Measurements from ENCODE around the gene SPDYA. TPM values are rescaled to one million over a fixed set of nuclear protein-coding genes. Genes with fewer than 3 reads are reported as not detected.

The SPDYA gene
- polyA plus RNA-seq, 3 donors = 0.15 TPM; not detected in 2

DNA sequence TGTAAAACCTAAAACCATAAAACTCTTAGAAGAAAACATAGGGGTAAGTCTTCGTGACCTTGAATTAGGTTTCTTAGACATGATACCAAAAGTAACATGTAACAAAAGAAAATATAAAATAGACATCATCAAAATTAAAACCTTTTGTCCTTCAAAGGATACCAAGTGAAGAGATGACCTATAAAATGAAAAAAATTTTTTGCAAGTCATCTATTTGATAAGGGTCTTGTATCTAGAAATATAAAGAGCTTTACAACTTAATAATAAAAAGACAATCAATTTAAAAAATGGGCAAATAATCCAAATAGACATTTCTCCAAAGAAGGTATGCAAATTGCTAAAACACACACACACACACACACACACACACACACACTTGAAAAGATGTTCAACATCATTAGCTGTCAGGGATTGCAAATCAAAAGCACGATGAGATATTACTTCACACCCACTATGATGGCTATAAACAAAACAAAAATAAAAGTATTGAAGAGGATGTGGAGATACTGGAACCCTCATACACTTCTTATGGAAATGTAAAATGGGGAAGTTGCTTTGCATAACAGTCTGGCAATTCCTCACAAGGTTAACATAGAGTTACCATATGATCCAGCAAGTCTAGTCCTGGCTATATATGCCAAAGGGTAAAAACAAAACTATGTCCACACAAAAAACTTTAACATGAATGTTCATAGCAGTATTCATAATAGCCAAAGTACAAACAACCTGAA, 23.3 kb downstream of the SPDYA start:
- Mint-ChIP-seq H3K4me1 (no peaks in the 10 kb centered on the region), H3K4me3 (no peak overlapping the region), H3K27ac (no peak overlapping the region), H3K27me3 (ENCODE audit: low read depth in 3 of 3) (peaks cover 0 to 6% (median 4%) of the 10 kb centered on the region in 3 donors), H3K36me3 (no peaks in the 10 kb centered on the region), H3K9me3 (peaks cover 2 to 7% (median 4%) of the 10 kb centered on the region in 7 donors)
- H2AFZ ChIP-seq (ENCODE audit: insufficient read depth, low read depth, low read length, poor library complexity, severe bottlenecking) = no peak overlapping the region
- H3K4me3 ChIP-seq (replicated peaks in 1 of 3; ENCODE audit: low read depth in 2 of 3, low read length in 3 of 3) = no peak overlapping the region
- no peak for DNase-seq
- no peak overlapping the region for H3K27ac ChIP-seq (ENCODE audit: low read depth in 1 of 2, low read length in 2 of 2)
- no peaks in the 10 kb centered on the region for H3K9me3 ChIP-seq (replicated peaks in 1 of 2; ENCODE audit: control insufficient read depth in 1 of 2, insufficient read depth in 1 of 2, low read length in 2 of 2)
- no peaks in the 10 kb centered on the region for H3K4me1 ChIP-seq (ENCODE audit: control insufficient read depth in 1 of 2, insufficient read depth in 2 of 2, low read length in 2 of 2)
- H3K4me2 ChIP-seq (replicated peaks; ENCODE audit: extremely low read depth, low read length, poor library complexity, severe bottlenecking) = no peak overlapping the region
- no peak for TF ChIP-seq CTCF (IDR thresholded peaks at IDR 0.05)
- no CpG with 5 or more reads among the region's 2 CpGs for WGBS (ENCODE audit: insufficient coverage)
- H3K9ac ChIP-seq (ENCODE audit: insufficient read depth, low read length, poor library complexity, severe bottlenecking) = no peak overlapping the region
- no peaks in the 10 kb centered on the region for H3K79me2 ChIP-seq (ENCODE audit: insufficient read depth, low read length)
- no peaks in the 10 kb centered on the region for H3K36me3 ChIP-seq (replicated peaks in 1 of 2; ENCODE audit: control insufficient read depth in 1 of 2, insufficient read depth in 2 of 2, low read length in 2 of 2)
- H3K27me3 ChIP-seq (ENCODE audit: control insufficient read depth in 2 of 2, insufficient read depth in 2 of 2, low read length in 2 of 2) = no peaks in the 10 kb centered on the region
- no peaks in the 10 kb centered on the region for H4K20me1 ChIP-seq (ENCODE audit: insufficient read depth, low read length)
- intact Hi-C loops (cut with micrococcal nuclease) = no loop called here

DNA sequence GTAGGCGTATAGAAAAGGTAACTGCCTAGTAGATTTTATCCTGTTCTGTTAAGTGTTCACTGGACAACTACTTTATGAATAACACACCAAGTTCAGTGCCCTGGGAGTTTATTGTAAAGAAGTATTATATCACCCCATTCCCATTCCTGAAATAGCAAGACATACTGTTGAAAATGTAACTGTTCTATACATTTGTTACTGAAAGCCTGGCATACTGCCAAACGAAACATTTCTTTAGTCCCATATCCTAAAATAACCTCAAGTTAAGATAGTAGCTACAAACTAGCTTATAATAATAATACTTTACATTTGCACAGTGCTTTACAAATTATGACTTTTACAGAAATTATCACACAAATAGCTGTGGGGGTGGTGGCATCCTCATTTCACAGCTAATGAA, 25.1 kb downstream of the SPDYA start:
- Histone ChIP-seq H3K9ac (ENCODE audit: insufficient read depth, low read length, poor library complexity, severe bottlenecking) (no peak overlapping the region), H3K27me3 (ENCODE audit: control insufficient read depth in 2 of 2, insufficient read depth in 2 of 2, low read length in 2 of 2) (no peaks in the 10 kb centered on the region), H3K4me1 (ENCODE audit: control insufficient read depth in 1 of 2, insufficient read depth in 2 of 2, low read length in 2 of 2) (no peaks in the 10 kb centered on the region), H3K79me2 (ENCODE audit: insufficient read depth, low read length) (no peaks in the 10 kb centered on the region), H3K4me2 (replicated peaks; ENCODE audit: extremely low read depth, low read length, poor library complexity, severe bottlenecking) (no peak overlapping the region), H3K4me3 (replicated peaks in 1 of 3; ENCODE audit: low read depth in 2 of 3, low read length in 3 of 3) (no peak overlapping the region), H3K27ac (ENCODE audit: low read depth in 1 of 2, low read length in 2 of 2) (no peak overlapping the region), H3K36me3 (replicated peaks in 1 of 2; ENCODE audit: control insufficient read depth in 1 of 2, insufficient read depth in 2 of 2, low read length in 2 of 2) (no peaks in the 10 kb centered on the region), H3K9me3 (replicated peaks in 1 of 2; ENCODE audit: control insufficient read depth in 1 of 2, insufficient read depth in 1 of 2, low read length in 2 of 2) (no peaks in the 10 kb centered on the region), H4K20me1 (ENCODE audit: insufficient read depth, low read length) (no peaks in the 10 kb centered on the region), H2AFZ (ENCODE audit: insufficient read depth, low read depth, low read length, poor library complexity, severe bottlenecking) (no peak overlapping the region)
- Mint-ChIP-seq H3K4me1 (no peaks in the 10 kb centered on the region), H3K4me3 (no peak overlapping the region), H3K27ac (no peak overlapping the region), H3K27me3 (ENCODE audit: low read depth in 3 of 3) (peaks cover 0 to 6% (median 4%) of the 10 kb centered on the region in 3 donors), H3K36me3 (no peaks in the 10 kb centered on the region), H3K9me3 (peaks cover 2 to 7% (median 4%) of the 10 kb centered on the region in 7 donors)
- WGBS (ENCODE audit: insufficient coverage) = no CpG with 5 or more reads among the region's 2 CpGs
- intact Hi-C loops (cut with micrococcal nuclease) = no loop called here
- TF ChIP-seq CTCF (IDR thresholded peaks at IDR 0.05) = no peak
- no peak for DNase-seq

Measured in CD14-positive monocyte (primary cell).